ENCODE measurements around the gene FNBP1L. TPM values are rescaled to one million over a fixed set of nuclear protein-coding genes. Genes with fewer than 3 reads are reported as not detected.

Gene FNBP1L
- total and polyA plus RNA-seq, 9 of the 15 experiments (the other 6 are each of a cell fraction or from before 2014, with no cell fraction given), result 1.4 to 6.9 (median 5.9) TPM

GRCh38 chr1:93571623-93572310 is 123.8 kb downstream of the FNBP1L start:
- ATAC-seq, result no peak
- Histone ChIP-seq H3K79me2 (ENCODE audit: control insufficient read depth, insufficient read depth, low read length) (peaks cover 2% of the 10 kb centered on the region; the same call in 1 of the 3 replicates), H3K4me2 (ENCODE audit: insufficient read depth, low read length) (no peak overlapping the region), H3K4me1 (replicated peaks in 1 of 2; ENCODE audit: control insufficient read depth in 2 of 2, insufficient read depth in 2 of 2, low read length in 2 of 2) (peaks cover 4 to 8% of the 10 kb centered on the region in 2 experiments; a peak in 4 of 5 replicates), H3K4me3 (no peak overlapping the region), H3K27me3 (ENCODE audit: control insufficient read depth in 2 of 2, insufficient read depth in 2 of 2, low read length in 2 of 2) (no peaks in the 10 kb centered on the region), H4K20me1 (replicated peaks; ENCODE audit: control insufficient read depth, insufficient read depth, low read length) (no peaks in the 10 kb centered on the region), H3K27ac (ENCODE audit: extremely low read depth, low read depth, low read length) (no peak overlapping the region), H2AFZ (ENCODE audit: low read depth, low read length) (no peak overlapping the region), H3K9ac (ENCODE audit: insufficient read depth in 1 of 2, low read depth in 2 of 2, low read length in 2 of 2) (no peak overlapping the region), H3K9me3 (replicated peaks; ENCODE audit: control insufficient read depth, insufficient read depth, low read depth, low read length) (no peaks in the 10 kb centered on the region), H3K36me3 (ENCODE audit: control insufficient read depth, insufficient read depth, low read length) (no peaks in the 10 kb centered on the region), H3K9me1 (ENCODE audit: control insufficient read depth, insufficient read depth, low read length) (no peaks in the 10 kb centered on the region)
- 64% methylated on average over 12 of the region's 12 CpGs for WGBS (ENCODE audit: insufficient coverage, low coverage, missing lambda C conversion rate)
- FAIRE-seq, result no peak
- ChIA-PET CTCF (ENCODE audit: low intra/inter-chr PET ratio) (no interaction called here), POLR2A (no interaction called here)
- in situ Hi-C loops (cut with MboI) (no loop called here), intact Hi-C loops (cut with micrococcal nuclease) (no loop called here)
- no TSS peak for BruUV-seq (replicated peaks)
- DNase-seq (ENCODE audit: extremely low read depth in 1 of 4, low spot score in 3 of 4), result no peak
- TF ChIP-seq ATF1 (CRISPR knock-in tag; IDR thresholded peaks at IDR 0.05), result no peak
- TF ChIP-seq ATF1 (tag; IDR thresholded peaks at IDR 0.05), result no peak
- TF ChIP-seq ZHX1 (conservative IDR thresholded peaks at IDR 0.05; ENCODE audit: low read length), result no peak
- no peak for TF ChIP-seq ZC3H11A (IDR thresholded peaks at IDR 0.05; ENCODE audit: low read depth, low read length)
- no peak for TF ChIP-seq TBP (optimal IDR thresholded peaks at IDR 0.05; ENCODE audit: low read depth, low read length)
- no peak for TF ChIP-seq RCOR1 (IDR thresholded peaks at IDR 0.05; ENCODE audit: borderline replicate concordance in 1 of 2, low read depth in 2 of 2, low read length in 2 of 2)
- no peak for TF ChIP-seq STAT6 (CRISPR knock-in tag; IDR thresholded peaks at IDR 0.05)
- no peak for TF ChIP-seq ZNF395 (CRISPR knock-in tag; IDR thresholded peaks at IDR 0.05)
- TF ChIP-seq SNRNP70 (optimal IDR thresholded peaks at IDR 0.05; ENCODE audit: low read depth, low read length), result no peak
- no peak for TF ChIP-seq SFPQ (IDR thresholded peaks at IDR 0.05; ENCODE audit: low read depth, low read length)
- TF ChIP-seq ZNF232 (CRISPR knock-in tag; IDR thresholded peaks at IDR 0.05), result no peak
- no peak for TF ChIP-seq TGIF2 (CRISPR knock-in tag; IDR thresholded peaks at IDR 0.05)
- TF ChIP-seq ARNT (IDR thresholded peaks at IDR 0.05), result no peak
- TF ChIP-seq STAT5B (CRISPR knock-in tag; IDR thresholded peaks at IDR 0.05), result no peak
